WTC11 (cell line): Measurements from ENCODE around the gene IQGAP2.

ENCODE experiments used
- CTCF ChIP-seq: fragments of 200-600 bp; IDR thresholded peaks from 2 replicates; pipeline ENCODE4 v1.8.0; 2022; ENCODE audit warnings: antibody characterized with exemption
- ESRRA ChIP-seq: sonication (generic); formaldehyde crosslinking; IDR thresholded peaks from 2 replicates; pipeline ENCODE4 v1.8.1; 2022; ENCODE audit warnings: mild to moderate bottlenecking, missing genetic modification reagents, borderline replicate concordance
- FOXJ3 ChIP-seq: sonication (generic); formaldehyde crosslinking; IDR thresholded peaks from 2 replicates; pipeline ENCODE4 v1.9.0; 2021; ENCODE audit warnings: missing genetic modification reagents, mild to moderate bottlenecking, borderline replicate concordance
- ZNF138 ChIP-seq: sonication (generic); formaldehyde crosslinking; conservative IDR thresholded peaks from 2 replicates; pipeline ENCODE4 v1.8.1; 2022; ENCODE audit warnings: mild to moderate bottlenecking, moderate library complexity, missing genetic modification reagents

- TF ChIP-seq FOXJ3 (CRISPR knock-in tag) (no peak), ZNF138 (no peak), CTCF (no peak), ESRRA (no peak)
These were observed 354.0 kb downstream of the IQGAP2 start for GRCh38 chr5:76757049-76757448.
